Posterior vena cava (tissue), 2 donors: ENCODE results near the gene GLYR1. TPM values are rescaled to one million over a fixed set of nuclear protein-coding genes. Genes with fewer than 3 reads are reported as not detected.
"Not testable (repeated sequence)": the region's sequence is repeated elsewhere in the genome, so short reads cannot be mapped to it uniquely, and the experiment has no call there.

Experiments
- DNase-seq: peaks from one replicate; pipeline ENCODE4 v3.0.0-alpha.2; 2020; ENCODE audit warnings: low spot score
- intact Hi-C, 2 donors: fragments of 100-400 bp; cut with DNase I; formaldehyde crosslinking; loops; one replicate each; pipeline versions ENCODE4 v1.14.1 to v1.14.2; 2022 to 2023
- total RNA-seq, 2 donors: library from RNA; stranded (reverse); fragmentation: NEBNext Ultra II Directional; extraction: Animal tissue kit (Norgen Biotek cat#: 25700); gene quantifications; one replicate each; pipeline ENCODE4 v1.2.1, GENCODE V29; 2021
- donor health status: DM: yes; HTN: yes; CAD: no.
- donor health status: DM: yes; HTN: yes; CAD: no.

GLYR1 gene
- total RNA-seq, 2 donors from 2014 or later: 72.2 to 72.3 TPM

GRCh38 chr16:4797805-4798252 lies 49.3 kb downstream of the GLYR1 start:
- intact Hi-C loops: no loop called here
- no peak for DNase-seq

- no peak for DNase-seq
- intact Hi-C loops: no loop called here
These were observed 49.9 kb downstream of the GLYR1 start for GRCh38 chr16:4796982-4797804.

GRCh38 chr16:4795828-4796572 lies 51.1 kb downstream of the GLYR1 start:
- intact Hi-C loops: no loop called here
- no peak for DNase-seq

GRCh38 chr16:4795181-4795827 lies 51.8 kb downstream of the GLYR1 start, which contains the start of gene SMIM22:
TSS of gene SMIM22 (plus strand) at chr16:4795369. CDS start at chr16:4795735, 366 bp downstream.
- no peak for DNase-seq
- intact Hi-C loops: no loop called here

- no peak for DNase-seq
- intact Hi-C loops: no loop called here
These were observed 54.1 kb downstream of the GLYR1 start for GRCh38 chr16:4792951-4793513.

- intact Hi-C loops: no loop called here
- DNase-seq: no peak
These were observed 56.2 kb downstream of the GLYR1 start for GRCh38 chr16:4790871-4791270.

- intact Hi-C loops: no loop called here
- no peak for DNase-seq
These were observed 56.8 kb downstream of the GLYR1 start for GRCh38 chr16:4790261-4790660.

GRCh38 chr16:4788910-4789309 lies 58.2 kb downstream of the GLYR1 start:
- intact Hi-C loops: no loop called here
- DNase-seq: no peak

GRCh38 chr16:4788489-4788889 lies 58.6 kb downstream of the GLYR1 start:
- no peak for DNase-seq
- intact Hi-C loops: no loop called here

GRCh38 chr16:4787627-4788482 lies 59.2 kb downstream of the GLYR1 start, which contains the start of gene SEPTIN12:
TSS of gene SEPTIN12 (minus strand) at chr16:4788345. CDS start at chr16:4787645, 700 bp downstream.
- intact Hi-C loops: no loop called here
- DNase-seq: no peak

- intact Hi-C loops: no loop called here
- DNase-seq: no peak
These were observed 60.0 kb downstream of the GLYR1 start for GRCh38 chr16:4787068-4787467.

- no peak for DNase-seq
- intact Hi-C loops: no loop called here
These were observed 61.2 kb downstream of the GLYR1 start for GRCh38 chr16:4785758-4786433.

- intact Hi-C loops, DNase-seq: not testable (repeated sequence)
These were observed 62.6 kb downstream of the GLYR1 start for GRCh38 chr16:4784444-4784987.

- DNase-seq: no peak
- intact Hi-C loops: no loop called here
These were observed 63.1 kb downstream of the GLYR1 start for GRCh38 chr16:4783951-4784336.

- intact Hi-C loops: no loop called here
- no peak for DNase-seq
These were observed 63.7 kb downstream of the GLYR1 start for GRCh38 chr16:4783251-4783950.

GRCh38 chr16:4780235-4780634 lies 66.9 kb downstream of the GLYR1 start:
- intact Hi-C loops: no loop called here
- no peak for DNase-seq

- DNase-seq: no peak
- intact Hi-C loops: no loop called here
These were observed 69.1 kb downstream of the GLYR1 start for GRCh38 chr16:4778050-4778392.
